ENCODE results near the gene FSIP1. TPM values are rescaled to one million over a fixed set of nuclear protein-coding genes. Genes with fewer than 3 reads are reported as not detected.

The FSIP1 gene
- total and polyA plus RNA-seq, 9 of the 15 experiments (the other 6 are each of a cell fraction or from before 2014, with no cell fraction given), result 0.07 to 0.51 (median 0.29) TPM

DNA sequence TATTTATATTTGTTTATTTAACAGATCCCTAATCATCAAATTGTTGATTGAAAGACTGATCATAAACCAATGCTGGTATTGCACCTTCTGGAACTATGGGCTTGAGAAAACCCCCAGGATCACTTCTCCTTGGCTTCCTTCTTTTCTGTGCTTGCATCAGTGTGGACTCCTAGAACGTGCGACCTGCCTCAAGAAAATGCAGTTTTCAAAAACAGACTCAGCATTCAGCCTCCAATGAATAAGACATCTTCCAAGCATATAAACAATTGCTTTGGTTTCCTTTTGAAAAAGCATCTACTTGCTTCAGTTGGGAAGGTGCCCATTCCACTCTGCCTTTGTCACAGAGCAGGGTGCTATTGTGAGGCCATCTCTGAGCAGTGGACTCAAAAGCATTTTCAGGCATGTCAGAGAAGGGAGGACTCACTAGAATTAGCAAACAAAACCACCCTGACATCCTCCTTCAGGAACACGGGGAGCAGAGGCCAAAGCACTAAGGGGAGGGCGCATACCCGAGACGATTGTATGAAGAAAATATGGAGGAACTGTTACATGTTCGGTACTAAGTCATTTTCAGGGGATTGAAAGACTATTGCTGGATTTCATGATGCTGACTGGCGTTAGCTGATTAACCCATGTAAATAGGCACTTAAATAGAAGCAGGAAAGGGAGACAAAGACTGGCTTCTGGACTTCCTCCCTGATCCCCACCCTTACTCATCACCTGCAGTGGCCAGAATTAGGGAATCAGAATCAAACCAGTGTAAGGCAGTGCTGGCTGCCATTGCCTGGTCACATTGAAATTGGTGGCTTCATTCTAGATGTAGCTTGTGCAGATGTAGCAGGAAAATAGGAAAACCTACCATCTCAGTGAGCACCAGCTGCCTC, 187.1 kb downstream of the FSIP1 start:
- ATAC-seq, result no peak
- Histone ChIP-seq H3K27me3 (ENCODE audit: control insufficient read depth in 2 of 2, insufficient read depth in 2 of 2, low read length in 2 of 2) (peaks cover 21 to 26% of the 10 kb centered on the region in 2 experiments), H3K4me3 (no peak overlapping the region), H3K9me3 (replicated peaks; ENCODE audit: control insufficient read depth, insufficient read depth, low read depth, low read length) (no peaks in the 10 kb centered on the region), H2AFZ (ENCODE audit: low read depth, low read length) (no peak overlapping the region), H3K36me3 (ENCODE audit: control insufficient read depth, insufficient read depth, low read length) (no peaks in the 10 kb centered on the region), H3K4me1 (replicated peaks in 1 of 2; ENCODE audit: control insufficient read depth in 2 of 2, insufficient read depth in 2 of 2, low read length in 2 of 2) (no peaks in the 10 kb centered on the region), H3K4me2 (ENCODE audit: insufficient read depth, low read length) (no peak overlapping the region), H3K79me2 (ENCODE audit: control insufficient read depth, insufficient read depth, low read length) (no peaks in the 10 kb centered on the region), H4K20me1 (replicated peaks; ENCODE audit: control insufficient read depth, insufficient read depth, low read length) (no peaks in the 10 kb centered on the region), H3K9ac (ENCODE audit: insufficient read depth in 1 of 2, low read depth in 2 of 2, low read length in 2 of 2) (no peak overlapping the region), H3K27ac (ENCODE audit: extremely low read depth, low read depth, low read length) (no peak overlapping the region), H3K9me1 (ENCODE audit: control insufficient read depth, insufficient read depth, low read length) (no peaks in the 10 kb centered on the region)
- POLR2A ChIA-PET, result no interaction called here
- no peak for DNase-seq (ENCODE audit: extremely low read depth in 1 of 4, low spot score in 3 of 4)
- no TSS peak for BruUV-seq (replicated peaks)
- CTCF ChIA-PET (ENCODE audit: low intra/inter-chr PET ratio), result no interaction called here
- in situ Hi-C loops (cut with MboI), result loop anchor here (25.0 kb wide), 1 partner anchor 783 kb away; no protein-coding TSS in a partner anchor
- no peak for FAIRE-seq
- intact Hi-C loops (cut with micrococcal nuclease), result no loop called here
- TF ChIP-seq, protein P1, sequence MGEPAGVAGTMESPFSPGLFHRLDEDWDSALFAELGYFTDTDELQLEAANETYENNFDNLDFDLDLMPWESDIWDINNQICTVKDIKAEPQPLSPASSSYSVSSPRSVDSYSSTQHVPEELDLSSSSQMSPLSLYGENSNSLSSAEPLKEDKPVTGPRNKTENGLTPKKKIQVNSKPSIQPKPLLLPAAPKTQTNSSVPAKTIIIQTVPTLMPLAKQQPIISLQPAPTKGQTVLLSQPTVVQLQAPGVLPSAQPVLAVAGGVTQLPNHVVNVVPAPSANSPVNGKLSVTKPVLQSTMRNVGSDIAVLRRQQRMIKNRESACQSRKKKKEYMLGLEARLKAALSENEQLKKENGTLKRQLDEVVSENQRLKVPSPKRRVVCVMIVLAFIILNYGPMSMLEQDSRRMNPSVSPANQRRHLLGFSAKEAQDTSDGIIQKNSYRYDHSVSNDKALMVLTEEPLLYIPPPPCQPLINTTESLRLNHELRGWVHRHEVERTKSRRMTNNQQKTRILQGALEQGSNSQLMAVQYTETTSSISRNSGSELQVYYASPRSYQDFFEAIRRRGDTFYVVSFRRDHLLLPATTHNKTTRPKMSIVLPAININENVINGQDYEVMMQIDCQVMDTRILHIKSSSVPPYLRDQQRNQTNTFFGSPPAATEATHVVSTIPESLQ (CRISPR knock-in tag; IDR thresholded peaks at IDR 0.05), result no peak
- TF ChIP-seq KLF13 (tag; IDR thresholded peaks at IDR 0.05; ENCODE audit: borderline replicate concordance, low read depth) (no peak), ZNF586 (CRISPR knock-in tag; conservative IDR thresholded peaks at IDR 0.05) (no peak), RBM25 (IDR thresholded peaks at IDR 0.05; ENCODE audit: low read depth, low read length, severe bottlenecking) (no peak), ZNF408 (CRISPR knock-in tag; IDR thresholded peaks at IDR 0.05; ENCODE audit: low read depth) (no peak), RBM39 (optimal IDR thresholded peaks at IDR 0.05; ENCODE audit: low read depth, low read length) (no peak), HDAC3 (IDR thresholded peaks at IDR 0.05; ENCODE audit: borderline replicate concordance, partially characterized antibody) (no peak), FOXA3 (CRISPR knock-in tag; conservative IDR thresholded peaks at IDR 0.05 in 1 of 2, IDR thresholded peaks at IDR 0.05 in 1 of 2) (no peak), POLR3A (IDR thresholded peaks at IDR 0.05; ENCODE audit: borderline replicate concordance, extremely low read depth, insufficient read depth, insufficient read length) (no peak)
- WGBS (ENCODE audit: insufficient coverage, low coverage, missing lambda C conversion rate), result 3% methylated on average over 8 of the region's 8 CpGs

Data from K562 (cell line).